OCI-LY3 (cell line): ENCODE data around the gene VPS13C.

Source experiments
- H2AFZ ChIP-seq: fragments of 200-600, 300-600 bp; shearing (Covaris generic); 2 replicates; pipeline ENCODE4 v1.6.0; 2014; ENCODE audit warnings: antibody characterized with exemption, low read depth, low read length
- H3K27ac ChIP-seq: fragments of 200-600, 300-600 bp; sonication (generic); 2 replicates; pipeline ENCODE4 v1.5.1; 2014; ENCODE audit warnings: mild to moderate bottlenecking, low read length, moderate library complexity, mixed read lengths
- H3K27me3 ChIP-seq: fragments of 200-600, 300-600 bp; sonication (generic); 2 replicates; pipeline ENCODE4 v1.6.1; 2014; ENCODE audit warnings: low read depth, low read length, mixed read lengths
- H3K36me3 ChIP-seq: fragments of 200-600, 300-600 bp; sonication (generic); replicated peaks from 2 replicates; pipeline ENCODE3; 2014; ENCODE audit warnings: low read depth, low read length, mixed read lengths
- H3K4me1 ChIP-seq: fragments of 300-600, 200-600 bp; sonication (generic); 2 replicates; pipeline ENCODE4 v1.6.1; 2014; ENCODE audit warnings: low read length, mixed read lengths
- H3K4me2 ChIP-seq: fragments of 200-600, 300-600 bp; sonication (generic); 2 replicates; pipeline ENCODE4 v1.6.1; 2014; ENCODE audit warnings: low read length, mixed read lengths
- H3K4me3 ChIP-seq: fragments of 300-600, 200-600 bp; sonication (generic); 2 replicates; pipeline ENCODE4 v1.5.1; 2014; ENCODE audit warnings: antibody characterized with exemption, mild to moderate bottlenecking, low read length, moderate library complexity
- H3K79me2 ChIP-seq: fragments of 300-600, 200-600 bp; shearing (Covaris generic); 2 replicates; pipeline ENCODE4 v1.6.1; 2014; ENCODE audit warnings: mild to moderate bottlenecking, low read length, mixed read lengths
- H3K9ac ChIP-seq: fragments of 300-600, 200-600 bp; shearing (Covaris generic); 2 replicates; pipeline ENCODE4 v1.6.0; 2014; ENCODE audit warnings: mild to moderate bottlenecking, low read length, moderate library complexity
- H3K9me3 ChIP-seq: fragments of 200-600, 300-600 bp; shearing (Covaris generic); 2 replicates; pipeline ENCODE4 v1.6.1; 2014; ENCODE audit warnings: low read length, mixed read lengths; ENCODE audit not compliant: insufficient read depth
- H4K20me1 ChIP-seq: fragments of 200-600, 300-600 bp; sonication (generic); 2 replicates; pipeline ENCODE4 v1.6.1; 2016; ENCODE audit warnings: low read length, mixed read lengths; ENCODE audit not compliant: insufficient read depth
- EZH2phosphoT487 ChIP-seq: fragments of 200-600 bp; shearing (Covaris generic); IDR thresholded peaks from 2 replicates; pipeline ENCODE4 v1.6.1; 2018; ENCODE audit warnings: antibody characterized with exemption, mixed run types, low read depth
- TF ChIP-seq, protein P1 (sequence below): fragments of 200-600, 300-600 bp; sonication (generic); IDR thresholded peaks from 2 replicates; pipeline ENCODE4 v1.5.1; 2014; ENCODE audit warnings: antibody characterized with exemption, low read length, low read depth

Gene VPS13C, protein sequence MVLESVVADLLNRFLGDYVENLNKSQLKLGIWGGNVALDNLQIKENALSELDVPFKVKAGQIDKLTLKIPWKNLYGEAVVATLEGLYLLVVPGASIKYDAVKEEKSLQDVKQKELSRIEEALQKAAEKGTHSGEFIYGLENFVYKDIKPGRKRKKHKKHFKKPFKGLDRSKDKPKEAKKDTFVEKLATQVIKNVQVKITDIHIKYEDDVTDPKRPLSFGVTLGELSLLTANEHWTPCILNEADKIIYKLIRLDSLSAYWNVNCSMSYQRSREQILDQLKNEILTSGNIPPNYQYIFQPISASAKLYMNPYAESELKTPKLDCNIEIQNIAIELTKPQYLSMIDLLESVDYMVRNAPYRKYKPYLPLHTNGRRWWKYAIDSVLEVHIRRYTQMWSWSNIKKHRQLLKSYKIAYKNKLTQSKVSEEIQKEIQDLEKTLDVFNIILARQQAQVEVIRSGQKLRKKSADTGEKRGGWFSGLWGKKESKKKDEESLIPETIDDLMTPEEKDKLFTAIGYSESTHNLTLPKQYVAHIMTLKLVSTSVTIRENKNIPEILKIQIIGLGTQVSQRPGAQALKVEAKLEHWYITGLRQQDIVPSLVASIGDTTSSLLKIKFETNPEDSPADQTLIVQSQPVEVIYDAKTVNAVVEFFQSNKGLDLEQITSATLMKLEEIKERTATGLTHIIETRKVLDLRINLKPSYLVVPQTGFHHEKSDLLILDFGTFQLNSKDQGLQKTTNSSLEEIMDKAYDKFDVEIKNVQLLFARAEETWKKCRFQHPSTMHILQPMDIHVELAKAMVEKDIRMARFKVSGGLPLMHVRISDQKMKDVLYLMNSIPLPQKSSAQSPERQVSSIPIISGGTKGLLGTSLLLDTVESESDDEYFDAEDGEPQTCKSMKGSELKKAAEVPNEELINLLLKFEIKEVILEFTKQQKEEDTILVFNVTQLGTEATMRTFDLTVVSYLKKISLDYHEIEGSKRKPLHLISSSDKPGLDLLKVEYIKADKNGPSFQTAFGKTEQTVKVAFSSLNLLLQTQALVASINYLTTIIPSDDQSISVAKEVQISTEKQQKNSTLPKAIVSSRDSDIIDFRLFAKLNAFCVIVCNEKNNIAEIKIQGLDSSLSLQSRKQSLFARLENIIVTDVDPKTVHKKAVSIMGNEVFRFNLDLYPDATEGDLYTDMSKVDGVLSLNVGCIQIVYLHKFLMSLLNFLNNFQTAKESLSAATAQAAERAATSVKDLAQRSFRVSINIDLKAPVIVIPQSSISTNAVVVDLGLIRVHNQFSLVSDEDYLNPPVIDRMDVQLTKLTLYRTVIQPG (N-terminal part only)

DNA sequence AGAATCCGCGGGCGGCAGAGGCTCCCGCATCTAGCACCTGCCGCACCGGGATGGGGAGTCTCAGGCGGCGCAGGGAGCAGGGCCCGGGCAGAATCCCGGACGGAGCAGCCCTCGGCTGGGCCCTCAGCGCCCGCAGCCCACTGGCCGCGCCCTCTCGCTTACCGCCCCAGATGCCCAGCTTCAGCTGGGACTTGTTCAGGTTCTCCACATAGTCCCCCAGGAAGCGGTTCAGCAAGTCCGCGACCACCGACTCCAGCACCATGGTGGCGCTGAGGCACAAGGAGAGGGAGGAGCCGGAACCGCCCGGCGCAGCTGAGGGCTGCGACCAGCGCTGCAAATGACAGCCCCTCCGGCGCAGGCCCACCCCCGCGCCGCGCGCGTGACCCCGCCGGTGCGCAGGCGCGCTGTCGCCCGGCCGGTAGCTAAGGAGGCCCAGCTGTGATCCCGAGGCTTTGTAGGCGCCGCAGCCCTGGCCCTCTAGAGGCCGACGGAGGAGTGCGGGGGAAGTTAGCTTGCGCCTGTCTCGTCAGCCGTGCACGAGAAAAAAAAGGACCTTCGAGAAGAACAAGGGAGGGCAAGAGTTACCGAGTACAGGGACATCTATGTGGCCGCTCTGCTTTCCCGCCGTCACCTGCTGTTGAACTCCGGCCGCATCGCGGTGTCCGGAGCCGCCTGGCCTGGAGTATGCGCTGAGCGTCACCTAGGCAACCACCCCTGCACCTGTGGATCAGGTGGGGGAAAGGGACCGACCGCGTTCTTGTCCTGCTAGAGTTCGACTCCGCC, at the start of gene VPS13C:
Gene VPS13C (minus strand): TSS at position 335 of the 783 bp plus-strand sequence. CDS start 73 bp downstream, at position 262.
- peaks cover 10% of the 10 kb centered on the region; the same call in 1 of the 2 replicates for H3K27me3 ChIP-seq
- H3K9me3 ChIP-seq: no peaks in the 10 kb centered on the region
- peaks cover 49% of the 10 kb centered on the region for H3K79me2 ChIP-seq
- H4K20me1 ChIP-seq: peaks cover 23% of the 10 kb centered on the region
- peak within 1 kb of the TSS; percentile 93 for H3K27ac ChIP-seq
- TF ChIP-seq, protein P1, sequence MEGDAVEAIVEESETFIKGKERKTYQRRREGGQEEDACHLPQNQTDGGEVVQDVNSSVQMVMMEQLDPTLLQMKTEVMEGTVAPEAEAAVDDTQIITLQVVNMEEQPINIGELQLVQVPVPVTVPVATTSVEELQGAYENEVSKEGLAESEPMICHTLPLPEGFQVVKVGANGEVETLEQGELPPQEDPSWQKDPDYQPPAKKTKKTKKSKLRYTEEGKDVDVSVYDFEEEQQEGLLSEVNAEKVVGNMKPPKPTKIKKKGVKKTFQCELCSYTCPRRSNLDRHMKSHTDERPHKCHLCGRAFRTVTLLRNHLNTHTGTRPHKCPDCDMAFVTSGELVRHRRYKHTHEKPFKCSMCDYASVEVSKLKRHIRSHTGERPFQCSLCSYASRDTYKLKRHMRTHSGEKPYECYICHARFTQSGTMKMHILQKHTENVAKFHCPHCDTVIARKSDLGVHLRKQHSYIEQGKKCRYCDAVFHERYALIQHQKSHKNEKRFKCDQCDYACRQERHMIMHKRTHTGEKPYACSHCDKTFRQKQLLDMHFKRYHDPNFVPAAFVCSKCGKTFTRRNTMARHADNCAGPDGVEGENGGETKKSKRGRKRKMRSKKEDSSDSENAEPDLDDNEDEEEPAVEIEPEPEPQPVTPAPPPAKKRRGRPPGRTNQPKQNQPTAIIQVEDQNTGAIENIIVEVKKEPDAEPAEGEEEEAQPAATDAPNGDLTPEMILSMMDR: peak; percentile 68
- TF ChIP-seq EZH2phosphoT487: no peak
- H3K4me2 ChIP-seq: peak within 1 kb of the TSS; percentile 81
- H2AFZ ChIP-seq: peak within 1 kb of the TSS; percentile 72
- peak within 1 kb of the TSS; percentile 96 for H3K9ac ChIP-seq
- H3K4me1 ChIP-seq: peaks cover 36% of the 10 kb centered on the region
- peaks cover 15% of the 10 kb centered on the region for H3K36me3 ChIP-seq
- H3K4me3 ChIP-seq: peak within 1 kb of the TSS; percentile 87

DNA sequence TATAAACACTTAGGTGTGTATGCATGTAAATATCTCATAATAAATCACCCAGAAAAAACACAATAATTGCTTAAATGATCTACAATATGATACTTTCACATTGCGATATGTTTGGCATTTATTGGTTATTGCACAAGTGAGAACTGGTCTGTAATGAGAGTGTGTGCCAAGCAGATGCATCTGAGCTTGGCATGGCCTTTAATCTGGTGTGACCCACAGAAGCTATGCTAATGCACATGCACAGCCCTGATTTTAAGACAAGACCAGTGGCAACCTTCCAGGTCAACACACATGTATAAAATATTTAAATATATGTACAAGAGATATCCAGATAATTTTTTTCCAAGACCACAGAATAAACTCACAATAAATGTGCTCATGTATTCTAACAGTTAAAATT, 49.2 kb upstream of the VPS13C start:
- Histone ChIP-seq H3K4me1 (no peaks in the 10 kb centered on the region), H3K9me3 (no peaks in the 10 kb centered on the region), H2AFZ (no peak overlapping the region), H3K36me3 (no peaks in the 10 kb centered on the region), H3K4me2 (no peak overlapping the region), H3K27ac (no peak overlapping the region), H4K20me1 (no peaks in the 10 kb centered on the region), H3K4me3 (no peak overlapping the region), H3K9ac (no peak overlapping the region), H3K79me2 (no peaks in the 10 kb centered on the region), H3K27me3 (no peaks in the 10 kb centered on the region)
- TF ChIP-seq, protein P1: no peak
- no peak for TF ChIP-seq EZH2phosphoT487

DNA sequence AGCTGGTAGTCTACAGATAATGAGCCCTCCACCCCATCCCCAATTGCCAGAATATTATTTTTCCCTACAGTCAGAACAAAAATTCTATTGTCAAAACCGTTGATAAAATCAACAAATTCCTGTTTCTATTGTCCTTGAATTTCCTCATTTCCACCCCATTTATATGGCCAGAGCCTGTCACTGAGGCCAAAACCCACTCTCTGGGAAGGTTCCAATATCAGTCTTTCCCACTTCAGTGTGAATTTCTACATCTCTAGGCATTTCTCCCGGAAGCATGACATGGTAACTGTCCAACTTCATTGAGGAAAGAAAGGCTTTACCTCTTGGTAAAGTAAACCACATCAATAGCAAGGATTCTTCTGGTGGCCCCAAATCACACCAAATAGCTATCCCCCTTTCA, 48.2 kb upstream of the VPS13C start:
- H3K9me3 ChIP-seq: no peaks in the 10 kb centered on the region
- no peaks in the 10 kb centered on the region for H3K79me2 ChIP-seq
- H3K27ac ChIP-seq: no peak overlapping the region
- H3K9ac ChIP-seq: no peak overlapping the region
- no peaks in the 10 kb centered on the region for H3K4me1 ChIP-seq
- no peaks in the 10 kb centered on the region for H3K36me3 ChIP-seq
- H4K20me1 ChIP-seq: no peaks in the 10 kb centered on the region
- TF ChIP-seq, protein P1: no peak
- no peak for TF ChIP-seq EZH2phosphoT487
- H3K4me2 ChIP-seq: no peak overlapping the region
- no peak overlapping the region for H2AFZ ChIP-seq
- no peak overlapping the region for H3K4me3 ChIP-seq
- no peaks in the 10 kb centered on the region for H3K27me3 ChIP-seq
